OCI-LY1 (cell line): ENCODE measurements around the gene TMEM255A.

Experiments used
- H2AFZ ChIP-seq: fragments of 200-600 bp; sonication (generic), shearing (Covaris generic); 2 replicates; pipeline ENCODE4 v1.6.0; 2014; ENCODE audit warnings: antibody characterized with exemption, mild to moderate bottlenecking, low read length
- H3F3A ChIP-seq: fragments of 200-600 bp; sonication (generic), shearing (Covaris generic); 2 replicates; pipeline ENCODE4 v1.6.0; 2014; ENCODE audit warnings: mild to moderate bottlenecking, antibody characterized with exemption, low read length, moderate library complexity; ENCODE audit not compliant: insufficient read depth
- H3K27ac ChIP-seq: fragments of 200-600 bp; sonication (generic); 2 replicates; pipeline ENCODE4 v1.5.1; 2014; ENCODE audit warnings: low read length, mixed run types, mild to moderate bottlenecking, low read depth; ENCODE audit not compliant: poor library complexity, severe bottlenecking
- H3K27me3 ChIP-seq: fragments of 200-600 bp; sonication (generic); 2 replicates; pipeline ENCODE4 v1.6.0; 2014; ENCODE audit warnings: antibody characterized with exemption, mild to moderate bottlenecking, low read length, moderate library complexity; ENCODE audit not compliant: insufficient read depth
- H3K36me3 ChIP-seq: fragments of 200-600 bp; sonication (generic); 2 replicates; pipeline ENCODE4 v1.6.1; 2014; ENCODE audit warnings: mild to moderate bottlenecking, antibody characterized with exemption, low read length, moderate library complexity, mixed read lengths; ENCODE audit not compliant: insufficient read depth
- H3K4me1 ChIP-seq: fragments of 200-600 bp; sonication (generic); 2 replicates; pipeline ENCODE4 v1.5.1; 2014; ENCODE audit warnings: mild to moderate bottlenecking, low read length, moderate library complexity; ENCODE audit not compliant: insufficient read depth, severe bottlenecking
- H3K4me2 ChIP-seq: fragments of 200-600 bp; sonication (generic), shearing (Covaris generic); 2 replicates; pipeline ENCODE4 v1.6.1; 2014; ENCODE audit warnings: low read length
- H3K4me3 ChIP-seq: fragments of 200-600 bp; sonication (generic); 2 replicates; pipeline ENCODE4 v1.5.1; 2014; ENCODE audit warnings: low read length, low read depth, mild to moderate bottlenecking, mixed read lengths; ENCODE audit not compliant: poor library complexity, severe bottlenecking
- H3K79me2 ChIP-seq: fragments of 200-600 bp; shearing (Covaris generic); 2 replicates; pipeline ENCODE4 v1.6.1; 2016; ENCODE audit warnings: mixed run types, low read length, mixed read lengths; ENCODE audit not compliant: insufficient read depth
- H3K9ac ChIP-seq: fragments of 200-600 bp; sonication (generic), shearing (Covaris generic); 2 replicates; pipeline ENCODE4 v1.6.1; 2014; ENCODE audit warnings: mild to moderate bottlenecking, low read length, mixed read lengths
- H3K9me2 ChIP-seq: fragments of 200-600 bp; sonication (generic), shearing (Covaris generic); 2 replicates; pipeline ENCODE4 v1.6.1; 2014; ENCODE audit warnings: low read depth, mild to moderate bottlenecking, low read length, mixed read lengths
- H3K9me3 ChIP-seq: fragments of 200-600 bp; shearing (Covaris generic); 2 replicates; pipeline ENCODE4 v1.6.1; 2014; ENCODE audit warnings: low read length, mixed read lengths
- H4K20me1 ChIP-seq: fragments of 200-600 bp; sonication (generic), shearing (Covaris generic); 2 replicates; pipeline ENCODE4 v1.6.0; 2016; ENCODE audit warnings: mild to moderate bottlenecking, low read length; ENCODE audit not compliant: insufficient read depth
- EZH2 ChIP-seq: fragments of 200-600 bp; sonication (generic), shearing (Covaris generic); IDR thresholded peaks from 2 replicates; pipeline ENCODE4 v1.8.0; 2017; ENCODE audit warnings: borderline replicate concordance, mixed run types, mild to moderate bottlenecking, antibody characterized with exemption, low read length, moderate library complexity, mixed read lengths
- TF ChIP-seq, protein P1 (sequence below): fragments of 200-600 bp; sonication (generic), shearing (Covaris generic); IDR thresholded peaks from 2 replicates; pipeline ENCODE4 v1.5.1; 2017; ENCODE audit warnings: mild to moderate bottlenecking, antibody characterized with exemption, low read length, moderate library complexity, mixed read lengths

The TMEM255A gene

DNA sequence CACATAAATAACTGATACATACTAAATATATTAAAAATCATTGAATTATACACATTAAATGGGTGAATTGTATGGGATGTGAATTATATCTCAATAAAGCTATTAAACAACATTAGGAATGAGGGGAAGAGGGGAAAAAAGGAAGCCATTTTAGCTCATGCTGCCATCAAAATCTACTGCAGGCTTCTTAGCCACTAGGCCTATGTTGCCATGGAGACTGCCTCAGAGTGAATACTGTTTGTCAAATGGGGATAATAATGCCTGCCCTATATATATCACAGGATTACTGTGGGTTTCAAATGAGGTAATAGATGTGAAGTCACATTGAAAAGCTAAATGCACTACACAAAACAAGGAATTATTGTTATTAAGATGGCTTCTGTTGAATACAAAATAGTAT is 21.2 kb downstream of the TMEM255A start:
- Histone ChIP-seq H3K27me3 (no peaks in the 10 kb centered on the region), H3K4me2 (no peak overlapping the region), H3K36me3 (no peaks in the 10 kb centered on the region), H3K4me1 (no peaks in the 10 kb centered on the region), H3K9me2 (no peaks in the 10 kb centered on the region), H2AFZ (no peak overlapping the region), H3K9ac (no peak overlapping the region), H3K27ac (no peak overlapping the region), H3K79me2 (no peaks in the 10 kb centered on the region), H3F3A (no peaks in the 10 kb centered on the region), H3K4me3 (no peak overlapping the region), H3K9me3 (no peaks in the 10 kb centered on the region), H4K20me1 (no peaks in the 10 kb centered on the region)
- TF ChIP-seq EZH2, result no peak
- TF ChIP-seq, protein P1, sequence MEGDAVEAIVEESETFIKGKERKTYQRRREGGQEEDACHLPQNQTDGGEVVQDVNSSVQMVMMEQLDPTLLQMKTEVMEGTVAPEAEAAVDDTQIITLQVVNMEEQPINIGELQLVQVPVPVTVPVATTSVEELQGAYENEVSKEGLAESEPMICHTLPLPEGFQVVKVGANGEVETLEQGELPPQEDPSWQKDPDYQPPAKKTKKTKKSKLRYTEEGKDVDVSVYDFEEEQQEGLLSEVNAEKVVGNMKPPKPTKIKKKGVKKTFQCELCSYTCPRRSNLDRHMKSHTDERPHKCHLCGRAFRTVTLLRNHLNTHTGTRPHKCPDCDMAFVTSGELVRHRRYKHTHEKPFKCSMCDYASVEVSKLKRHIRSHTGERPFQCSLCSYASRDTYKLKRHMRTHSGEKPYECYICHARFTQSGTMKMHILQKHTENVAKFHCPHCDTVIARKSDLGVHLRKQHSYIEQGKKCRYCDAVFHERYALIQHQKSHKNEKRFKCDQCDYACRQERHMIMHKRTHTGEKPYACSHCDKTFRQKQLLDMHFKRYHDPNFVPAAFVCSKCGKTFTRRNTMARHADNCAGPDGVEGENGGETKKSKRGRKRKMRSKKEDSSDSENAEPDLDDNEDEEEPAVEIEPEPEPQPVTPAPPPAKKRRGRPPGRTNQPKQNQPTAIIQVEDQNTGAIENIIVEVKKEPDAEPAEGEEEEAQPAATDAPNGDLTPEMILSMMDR, result no peak

DNA sequence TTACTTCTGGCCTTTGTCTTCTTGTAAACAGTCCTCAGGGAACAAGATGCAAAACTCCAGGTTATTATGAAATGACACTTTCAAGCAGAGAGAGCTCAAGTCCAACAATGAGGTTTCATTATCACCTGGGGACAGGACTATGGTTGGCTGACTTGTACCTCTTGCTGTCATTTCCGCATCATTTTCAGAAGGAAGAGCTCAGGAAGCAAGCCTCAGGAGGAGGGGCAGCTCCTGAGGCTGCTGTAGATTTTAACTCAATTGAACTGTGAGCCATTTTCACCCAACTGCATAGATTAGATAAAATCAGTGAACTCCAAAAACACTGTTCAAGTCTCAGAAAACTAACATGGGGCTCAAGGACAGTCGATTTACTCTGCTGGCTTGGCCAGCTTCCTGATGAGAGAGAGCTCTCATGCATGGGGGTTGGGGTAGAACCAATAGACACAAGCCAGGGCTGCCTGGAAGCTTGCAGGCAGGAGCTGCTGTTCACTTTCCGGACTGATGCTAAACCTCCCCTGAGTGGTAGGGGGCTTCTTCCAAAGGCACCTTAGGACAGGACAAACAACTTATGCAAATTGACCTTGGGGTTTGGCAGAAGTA is 23.6 kb downstream of the TMEM255A start:
- Histone ChIP-seq H3K4me3 (no peak overlapping the region), H3K4me1 (no peaks in the 10 kb centered on the region), H3K9ac (no peak overlapping the region), H3K27me3 (no peaks in the 10 kb centered on the region), H3K36me3 (no peaks in the 10 kb centered on the region), H3F3A (no peaks in the 10 kb centered on the region), H3K4me2 (no peak overlapping the region), H2AFZ (no peak overlapping the region), H3K9me2 (no peaks in the 10 kb centered on the region), H3K27ac (no peak overlapping the region), H4K20me1 (no peaks in the 10 kb centered on the region), H3K9me3 (no peaks in the 10 kb centered on the region), H3K79me2 (no peaks in the 10 kb centered on the region)
- TF ChIP-seq EZH2, result no peak
- TF ChIP-seq, protein P1, result no peak

DNA sequence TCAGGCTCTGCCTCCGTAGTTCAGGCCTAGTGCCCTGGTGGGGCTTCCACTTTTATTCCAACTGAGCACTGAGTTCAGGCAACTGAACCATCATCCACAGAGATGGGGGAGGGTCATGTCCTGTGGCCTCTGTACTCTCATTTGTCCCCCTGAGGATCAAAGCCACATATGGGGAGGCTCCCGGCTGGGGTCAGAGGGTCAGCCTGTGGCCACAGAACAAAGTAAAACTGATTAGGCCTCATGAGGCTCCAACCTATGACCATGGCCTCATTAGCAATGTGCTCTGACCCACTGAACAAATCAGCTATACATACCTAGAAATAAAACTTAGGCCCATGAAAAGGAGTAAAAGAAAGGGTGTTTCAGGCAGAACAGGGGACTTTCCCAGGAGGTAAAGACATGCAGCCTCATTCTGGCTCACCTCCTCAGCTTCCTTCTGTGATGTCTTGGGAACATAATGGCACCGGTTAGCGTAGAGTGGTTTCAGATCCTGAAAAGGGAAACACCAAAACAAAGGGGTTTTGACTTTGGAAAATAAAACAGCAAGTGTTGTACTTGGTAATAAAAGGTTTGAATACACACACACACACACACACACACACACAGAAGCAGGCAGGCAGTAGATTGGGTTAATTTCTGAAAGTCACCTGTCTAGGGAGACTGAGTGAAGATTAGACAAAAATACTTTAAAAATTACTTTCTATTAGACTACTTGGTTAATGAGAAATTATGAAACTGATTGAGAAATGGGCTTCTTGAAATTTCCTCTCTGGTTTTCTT is 24.3 kb downstream of the TMEM255A start:
- Histone ChIP-seq H3K9me3 (no peaks in the 10 kb centered on the region), H2AFZ (no peak overlapping the region), H3K4me3 (no peak overlapping the region), H3K9me2 (no peaks in the 10 kb centered on the region), H3F3A (no peaks in the 10 kb centered on the region), H3K4me1 (no peaks in the 10 kb centered on the region), H3K27me3 (no peaks in the 10 kb centered on the region), H3K4me2 (no peak overlapping the region), H4K20me1 (no peaks in the 10 kb centered on the region), H3K27ac (no peak overlapping the region), H3K79me2 (no peaks in the 10 kb centered on the region), H3K9ac (no peak overlapping the region), H3K36me3 (no peaks in the 10 kb centered on the region)
- TF ChIP-seq, protein P1, result no peak
- TF ChIP-seq EZH2, result no peak
